Breast epithelium (tissue), 3 donors: ENCODE results near the gene ASB10.

Experiments used
- POLR2A ChIP-seq: fragments of 450-650 bp; IDR thresholded peaks from one replicate; pipeline ENCODE4 v1.6.1; 2016; ENCODE audit warnings: antibody characterized with exemption, mild to moderate bottlenecking, moderate library complexity
- TF ChIP-seq, protein P1 (sequence below), 3 donors: fragments of 450-650 bp; IDR thresholded peaks; one replicate each; pipeline ENCODE4 v1.5.1; 2016 to 2017; ENCODE audit warnings: antibody characterized with exemption in 3 of 3, mild to moderate bottlenecking in 3 of 3, moderate library complexity in 3 of 3

DNA sequence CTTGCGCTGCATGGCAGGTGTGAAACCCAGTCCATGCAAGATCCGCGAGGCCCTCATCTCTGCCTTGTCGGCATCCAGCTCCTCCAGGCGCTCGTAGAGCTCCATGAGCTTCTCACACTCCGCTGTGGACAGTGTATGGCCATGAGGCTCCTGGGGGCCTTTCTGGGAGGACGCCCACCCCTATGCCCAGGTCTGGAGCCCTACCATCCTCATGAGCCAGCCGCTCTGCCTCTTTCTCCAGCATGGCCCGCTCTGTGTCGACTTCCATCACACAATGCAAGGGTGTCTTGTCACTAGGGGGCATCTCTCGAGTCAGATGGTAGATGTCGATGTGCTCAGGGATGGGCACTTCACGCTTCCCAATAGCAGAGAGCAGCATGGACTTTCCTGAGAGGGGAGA lies 36.7 kb upstream of the ASB10 start:
- TF ChIP-seq, protein P1, sequence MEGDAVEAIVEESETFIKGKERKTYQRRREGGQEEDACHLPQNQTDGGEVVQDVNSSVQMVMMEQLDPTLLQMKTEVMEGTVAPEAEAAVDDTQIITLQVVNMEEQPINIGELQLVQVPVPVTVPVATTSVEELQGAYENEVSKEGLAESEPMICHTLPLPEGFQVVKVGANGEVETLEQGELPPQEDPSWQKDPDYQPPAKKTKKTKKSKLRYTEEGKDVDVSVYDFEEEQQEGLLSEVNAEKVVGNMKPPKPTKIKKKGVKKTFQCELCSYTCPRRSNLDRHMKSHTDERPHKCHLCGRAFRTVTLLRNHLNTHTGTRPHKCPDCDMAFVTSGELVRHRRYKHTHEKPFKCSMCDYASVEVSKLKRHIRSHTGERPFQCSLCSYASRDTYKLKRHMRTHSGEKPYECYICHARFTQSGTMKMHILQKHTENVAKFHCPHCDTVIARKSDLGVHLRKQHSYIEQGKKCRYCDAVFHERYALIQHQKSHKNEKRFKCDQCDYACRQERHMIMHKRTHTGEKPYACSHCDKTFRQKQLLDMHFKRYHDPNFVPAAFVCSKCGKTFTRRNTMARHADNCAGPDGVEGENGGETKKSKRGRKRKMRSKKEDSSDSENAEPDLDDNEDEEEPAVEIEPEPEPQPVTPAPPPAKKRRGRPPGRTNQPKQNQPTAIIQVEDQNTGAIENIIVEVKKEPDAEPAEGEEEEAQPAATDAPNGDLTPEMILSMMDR (IDR thresholded peaks at IDR 0.05): no peak
- TF ChIP-seq POLR2A: no peak
